ENCODE results near the gene NEGR1.

Gene NEGR1

GRCh38 chr1:71600023-71600422 lies 682.3 kb downstream of the NEGR1 start:
- Histone ChIP-seq H3K36me3 (no peaks in the 10 kb centered on the region), H3K9me3 (ENCODE audit: severe bottlenecking) (no peaks in the 10 kb centered on the region), H3K27me3 (ENCODE audit: insufficient read depth, low read depth, severe bottlenecking) (no peaks in the 10 kb centered on the region), H3K4me3 (ENCODE audit: low read depth, low read length) (no peak overlapping the region), H3K27ac (no peak overlapping the region)
- DNase-seq, result no peak
- no peak for TF ChIP-seq CTCF (IDR thresholded peaks at IDR 0.05; ENCODE audit: low read depth, low read length)

- Histone ChIP-seq H3K9me3 (ENCODE audit: severe bottlenecking) (no peaks in the 10 kb centered on the region), H3K4me3 (ENCODE audit: low read depth, low read length) (no peak overlapping the region), H3K27me3 (ENCODE audit: insufficient read depth, low read depth, severe bottlenecking) (no peaks in the 10 kb centered on the region), H3K27ac (no peak overlapping the region), H3K36me3 (no peaks in the 10 kb centered on the region)
- DNase-seq, result no peak
- no peak for TF ChIP-seq CTCF (IDR thresholded peaks at IDR 0.05; ENCODE audit: low read depth, low read length)
These were observed 683.0 kb downstream of the NEGR1 start for GRCh38 chr1:71599306-71599705.

- Histone ChIP-seq H3K27me3 (ENCODE audit: insufficient read depth, low read depth, severe bottlenecking) (no peaks in the 10 kb centered on the region), H3K9me3 (ENCODE audit: severe bottlenecking) (no peaks in the 10 kb centered on the region), H3K4me3 (ENCODE audit: low read depth, low read length) (no peak overlapping the region), H3K27ac (no peak overlapping the region), H3K36me3 (no peaks in the 10 kb centered on the region)
- TF ChIP-seq CTCF (IDR thresholded peaks at IDR 0.05; ENCODE audit: low read depth, low read length), result peak; percentile 39; the same call in 1 of the 2 replicates
- peak; percentile 16 for DNase-seq
These were observed 688.8 kb downstream of the NEGR1 start for GRCh38 chr1:71593523-71593922.

GRCh38 chr1:71592646-71593274 lies 689.6 kb downstream of the NEGR1 start:
- H3K9me3 ChIP-seq (ENCODE audit: severe bottlenecking), result no peaks in the 10 kb centered on the region
- H3K36me3 ChIP-seq, result no peaks in the 10 kb centered on the region
- no peak overlapping the region for H3K27ac ChIP-seq
- no peak for TF ChIP-seq CTCF (IDR thresholded peaks at IDR 0.05; ENCODE audit: low read depth, low read length)
- H3K27me3 ChIP-seq (ENCODE audit: insufficient read depth, low read depth, severe bottlenecking), result no peaks in the 10 kb centered on the region
- H3K4me3 ChIP-seq (ENCODE audit: low read depth, low read length), result no peak overlapping the region
- DNase-seq, result no peak

GRCh38 chr1:71589005-71589404 lies 693.3 kb downstream of the NEGR1 start:
- Histone ChIP-seq H3K4me3 (ENCODE audit: low read depth, low read length) (no peak overlapping the region), H3K27ac (no peak overlapping the region), H3K36me3 (no peaks in the 10 kb centered on the region), H3K9me3 (ENCODE audit: severe bottlenecking) (no peaks in the 10 kb centered on the region), H3K27me3 (ENCODE audit: insufficient read depth, low read depth, severe bottlenecking) (no peaks in the 10 kb centered on the region)
- TF ChIP-seq CTCF (IDR thresholded peaks at IDR 0.05; ENCODE audit: low read depth, low read length), result no peak
- no peak for DNase-seq

GRCh38 chr1:71587961-71588360 lies 694.4 kb downstream of the NEGR1 start:
- DNase-seq, result peak; percentile 24
- Histone ChIP-seq H3K9me3 (ENCODE audit: severe bottlenecking) (no peaks in the 10 kb centered on the region), H3K36me3 (no peaks in the 10 kb centered on the region), H3K27ac (no peak overlapping the region), H3K4me3 (ENCODE audit: low read depth, low read length) (no peak overlapping the region), H3K27me3 (ENCODE audit: insufficient read depth, low read depth, severe bottlenecking) (no peaks in the 10 kb centered on the region)
- 0 out of 2 replicates have a peak, but pooled peaks have one; percentile 7 for TF ChIP-seq CTCF (IDR thresholded peaks at IDR 0.05; ENCODE audit: low read depth, low read length)

Measured in WERI-Rb-1 (cell line).